Peyer's patch (tissue), 4 donors: ENCODE results near the gene EZH2. TPM values are rescaled to one million over a fixed set of nuclear protein-coding genes. Genes with fewer than 3 reads are reported as not detected.

ENCODE experiments used
- DNase-seq, 3 donors: peaks; one replicate each; pipeline ENCODE4 v3.0.0-alpha.2; 2017 to 2019
- H3K27ac ChIP-seq, 4 donors: fragments of 200-600 bp; sonication (generic); one replicate each; pipeline ENCODE4 v1.5.1; 2016 to 2019
- H3K27me3 ChIP-seq, 2 donors: fragments of 200-600 bp; sonication (generic); one replicate each; pipeline ENCODE4 v1.5.1; 2019
- H3K36me3 ChIP-seq, 3 donors: fragments of 200-600 bp; sonication (generic); one replicate each; pipeline ENCODE4 v1.5.1; 2016 to 2019
- H3K4me1 ChIP-seq, 4 donors: fragments of 200-600 bp; sonication (generic); one replicate each; pipeline ENCODE4 v1.5.1; 2016 to 2019
- H3K4me3 ChIP-seq, 4 donors: fragments of 200-600 bp; sonication (generic); 1 replicate in 3 of 4; 2 replicates in 1 of 4; pipeline ENCODE4 v1.5.1; 2016 to 2019; ENCODE audit warnings: mild to moderate bottlenecking in 1 of 4
- H3K9me3 ChIP-seq, 4 donors: fragments of 200-600 bp; sonication (generic); one replicate each; pipeline ENCODE4 v1.5.1; 2016 to 2019; ENCODE audit warnings: mild to moderate bottlenecking in 1 of 4
- POLR2A ChIP-seq, 2 donors: fragments of 450-650 bp; IDR thresholded peaks; one replicate each; pipeline ENCODE4 v1.5.1; 2017; ENCODE audit warnings: antibody characterized with exemption in 2 of 2, mild to moderate bottlenecking in 2 of 2, moderate library complexity in 2 of 2
- total RNA-seq, 4 donors: library from RNA; depleted of rRNA; stranded (reverse); fragments of >200 nt; gene quantifications; one replicate each; pipeline ENCODE4 v1.1.0, GENCODE V29; 2016
- TF ChIP-seq, protein P1 (sequence below), 6 experiments: fragments of 450-650 bp in 4 of 6; fragments of 200-600 bp in 2 of 6; sonication (generic) in 1 of 6; IDR thresholded peaks; one replicate each; pipeline ENCODE4 v1.5.1; 2017 to 2019; ENCODE audit warnings: antibody characterized with exemption in 6 of 6, mild to moderate bottlenecking in 3 of 6, moderate library complexity in 1 of 6

EZH2 gene
- total RNA-seq, 4 donors from 2014 or later: 7.4 to 30.5 (median 8.2) TPM

- no peaks in the 10 kb centered on the region for H3K4me1 ChIP-seq
- TF ChIP-seq, protein P1, sequence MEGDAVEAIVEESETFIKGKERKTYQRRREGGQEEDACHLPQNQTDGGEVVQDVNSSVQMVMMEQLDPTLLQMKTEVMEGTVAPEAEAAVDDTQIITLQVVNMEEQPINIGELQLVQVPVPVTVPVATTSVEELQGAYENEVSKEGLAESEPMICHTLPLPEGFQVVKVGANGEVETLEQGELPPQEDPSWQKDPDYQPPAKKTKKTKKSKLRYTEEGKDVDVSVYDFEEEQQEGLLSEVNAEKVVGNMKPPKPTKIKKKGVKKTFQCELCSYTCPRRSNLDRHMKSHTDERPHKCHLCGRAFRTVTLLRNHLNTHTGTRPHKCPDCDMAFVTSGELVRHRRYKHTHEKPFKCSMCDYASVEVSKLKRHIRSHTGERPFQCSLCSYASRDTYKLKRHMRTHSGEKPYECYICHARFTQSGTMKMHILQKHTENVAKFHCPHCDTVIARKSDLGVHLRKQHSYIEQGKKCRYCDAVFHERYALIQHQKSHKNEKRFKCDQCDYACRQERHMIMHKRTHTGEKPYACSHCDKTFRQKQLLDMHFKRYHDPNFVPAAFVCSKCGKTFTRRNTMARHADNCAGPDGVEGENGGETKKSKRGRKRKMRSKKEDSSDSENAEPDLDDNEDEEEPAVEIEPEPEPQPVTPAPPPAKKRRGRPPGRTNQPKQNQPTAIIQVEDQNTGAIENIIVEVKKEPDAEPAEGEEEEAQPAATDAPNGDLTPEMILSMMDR (IDR thresholded peaks at IDR 0.05): no peak
- TF ChIP-seq POLR2A (IDR thresholded peaks at IDR 0.05): no peak
- no peak for DNase-seq
- H3K27me3 ChIP-seq: no peaks in the 10 kb centered on the region
- H3K4me3 ChIP-seq: no peak overlapping the region
- no peak overlapping the region for H3K27ac ChIP-seq
- no peaks in the 10 kb centered on the region for H3K9me3 ChIP-seq
- H3K36me3 ChIP-seq: peaks cover 0 to 96% (median 0%) of the 10 kb centered on the region in 3 donors
Observed at GRCh38 chr7:148787571-148788295, 96.4 kb downstream of the EZH2 start.

DNA sequence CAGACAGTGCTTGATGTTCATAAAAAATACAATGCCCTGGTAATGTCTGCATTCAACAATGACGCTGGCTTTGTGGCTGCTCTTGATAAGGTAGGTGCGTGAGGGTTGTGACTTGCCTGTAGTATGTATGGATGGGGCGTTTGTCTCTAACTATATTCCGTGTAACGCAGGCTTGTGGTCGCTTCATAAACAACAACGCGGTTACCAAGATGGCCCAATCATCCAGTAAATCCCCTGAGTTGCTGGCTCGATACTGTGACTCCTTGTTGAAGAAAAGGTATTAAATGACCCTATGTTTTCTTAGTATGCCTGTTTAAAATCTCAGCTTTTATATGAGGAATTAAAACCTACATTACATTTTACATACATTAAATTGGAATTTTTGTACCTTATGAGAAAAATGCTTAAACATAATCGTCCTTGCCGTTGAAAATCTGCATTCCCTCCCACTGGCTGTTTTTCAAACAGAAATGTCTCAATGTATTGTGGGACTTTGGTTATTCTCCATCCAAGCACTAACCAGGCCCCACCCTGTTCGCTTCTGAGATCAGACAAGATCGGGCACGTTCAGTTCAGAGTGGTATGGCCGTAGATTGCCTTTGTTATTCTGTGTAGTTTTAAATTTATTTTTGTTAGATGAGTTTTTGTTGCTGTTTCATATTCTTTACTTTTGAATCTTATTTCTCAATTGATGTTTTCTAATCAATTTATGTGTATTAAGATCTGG lies 100.1 kb downstream of the EZH2 start:
- H3K36me3 ChIP-seq: peaks cover 0 to 87% (median 0%) of the 10 kb centered on the region in 3 donors

DNA sequence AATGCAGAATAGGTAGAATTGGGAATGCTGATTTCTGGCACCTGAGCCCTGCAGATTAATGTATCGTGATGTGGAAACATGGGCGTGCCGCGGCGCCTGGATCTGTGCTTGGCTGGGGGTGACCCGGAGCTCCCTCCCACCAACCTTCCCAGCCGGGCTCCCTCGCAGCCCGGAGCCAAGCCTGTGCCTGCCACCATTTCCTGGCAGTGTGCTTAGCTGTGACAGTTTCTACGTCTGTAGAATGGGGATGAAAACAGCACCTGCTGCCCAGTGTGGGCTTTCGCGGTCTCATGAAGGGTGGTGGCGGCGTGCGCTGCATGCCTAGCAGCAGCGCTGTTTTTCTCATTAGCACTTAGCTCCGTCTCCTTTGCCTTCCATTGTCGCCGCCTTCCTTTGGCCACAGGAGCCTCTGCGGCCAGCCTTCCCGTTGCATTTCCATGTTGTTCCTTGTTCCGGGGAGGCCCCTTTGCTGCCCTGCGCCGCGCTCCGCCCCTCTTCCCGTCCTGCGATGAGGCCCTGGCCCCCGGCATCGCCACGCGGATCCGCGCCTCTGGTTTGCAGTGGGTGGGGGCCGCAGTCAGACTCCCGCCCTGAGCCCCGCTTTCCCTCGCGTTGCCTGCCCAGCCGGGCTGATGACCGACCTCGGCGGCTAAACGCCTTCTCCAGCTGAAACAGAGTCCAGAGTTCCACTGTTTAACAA lies 101.2 kb downstream of the EZH2 start:
- TF ChIP-seq POLR2A (IDR thresholded peaks at IDR 0.05): no peak
- TF ChIP-seq, protein P1 (IDR thresholded peaks at IDR 0.05): no peak
- H3K4me3 ChIP-seq: no peak overlapping the region
- H3K36me3 ChIP-seq: peaks cover 0 to 83% (median 0%) of the 10 kb centered on the region in 3 donors
- no peaks in the 10 kb centered on the region for H3K4me1 ChIP-seq
- no peak for DNase-seq
- no peaks in the 10 kb centered on the region for H3K27me3 ChIP-seq
- no peak overlapping the region for H3K27ac ChIP-seq
- no peaks in the 10 kb centered on the region for H3K9me3 ChIP-seq

More for the DNA sequence above, 100.1 kb downstream of the EZH2 start:
- TF ChIP-seq POLR2A (IDR thresholded peaks at IDR 0.05): no peak
- TF ChIP-seq, protein P1 (IDR thresholded peaks at IDR 0.05): no peak
- Histone ChIP-seq H3K27ac (no peak overlapping the region), H3K4me1 (no peaks in the 10 kb centered on the region), H3K4me3 (no peak overlapping the region), H3K27me3 (no peaks in the 10 kb centered on the region), H3K9me3 (no peaks in the 10 kb centered on the region)
- DNase-seq: no peak

DNA sequence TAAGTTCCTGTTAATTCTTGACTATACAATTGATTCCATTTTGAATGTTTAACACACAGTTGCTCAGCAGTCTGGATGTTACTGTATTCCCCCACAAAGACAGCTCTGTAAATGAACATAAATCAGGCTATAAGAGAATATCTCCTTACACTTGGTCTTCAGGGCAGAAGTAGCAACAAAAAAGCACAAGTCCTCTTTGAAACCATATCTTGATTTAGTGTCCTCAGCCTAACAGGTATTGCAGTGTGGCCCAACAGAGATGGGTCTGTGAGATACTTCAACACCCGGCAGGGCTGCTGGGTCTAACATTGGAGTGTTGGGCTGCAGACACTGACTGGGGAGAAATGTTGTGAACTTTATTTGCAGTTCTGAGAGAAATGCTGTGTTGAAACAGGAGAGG lies 109.6 kb downstream of the EZH2 start:
- no peak overlapping the region for H3K4me3 ChIP-seq
- no peaks in the 10 kb centered on the region for H3K4me1 ChIP-seq
- H3K9me3 ChIP-seq: no peaks in the 10 kb centered on the region
- no peak overlapping the region for H3K27ac ChIP-seq
- TF ChIP-seq, protein P1 (IDR thresholded peaks at IDR 0.05): no peak
- TF ChIP-seq POLR2A (IDR thresholded peaks at IDR 0.05): no peak
- H3K27me3 ChIP-seq: no peaks in the 10 kb centered on the region
- no peak for DNase-seq
- H3K36me3 ChIP-seq: peaks cover 0 to 71% (median 0%) of the 10 kb centered on the region in 3 donors

GRCh38 chr7:148773334-148773733 lies 110.8 kb downstream of the EZH2 start:
- H3K27ac ChIP-seq: no peak overlapping the region
- no peaks in the 10 kb centered on the region for H3K4me1 ChIP-seq
- DNase-seq: no peak
- no peak for TF ChIP-seq POLR2A (IDR thresholded peaks at IDR 0.05)
- TF ChIP-seq, protein P1 (IDR thresholded peaks at IDR 0.05): no peak
- no peaks in the 10 kb centered on the region for H3K9me3 ChIP-seq
- H3K27me3 ChIP-seq: no peaks in the 10 kb centered on the region
- H3K4me3 ChIP-seq: no peak overlapping the region
- H3K36me3 ChIP-seq: peaks cover 0 to 71% (median 0%) of the 10 kb centered on the region in 3 donors
